ENCODE data around the gene LHFPL5. TPM values are rescaled to one million over a fixed set of nuclear protein-coding genes. Genes with fewer than 3 reads are reported as not detected.

The LHFPL5 gene
- total RNA-seq, 1 donor from 2014 or later: not detected

DNA sequence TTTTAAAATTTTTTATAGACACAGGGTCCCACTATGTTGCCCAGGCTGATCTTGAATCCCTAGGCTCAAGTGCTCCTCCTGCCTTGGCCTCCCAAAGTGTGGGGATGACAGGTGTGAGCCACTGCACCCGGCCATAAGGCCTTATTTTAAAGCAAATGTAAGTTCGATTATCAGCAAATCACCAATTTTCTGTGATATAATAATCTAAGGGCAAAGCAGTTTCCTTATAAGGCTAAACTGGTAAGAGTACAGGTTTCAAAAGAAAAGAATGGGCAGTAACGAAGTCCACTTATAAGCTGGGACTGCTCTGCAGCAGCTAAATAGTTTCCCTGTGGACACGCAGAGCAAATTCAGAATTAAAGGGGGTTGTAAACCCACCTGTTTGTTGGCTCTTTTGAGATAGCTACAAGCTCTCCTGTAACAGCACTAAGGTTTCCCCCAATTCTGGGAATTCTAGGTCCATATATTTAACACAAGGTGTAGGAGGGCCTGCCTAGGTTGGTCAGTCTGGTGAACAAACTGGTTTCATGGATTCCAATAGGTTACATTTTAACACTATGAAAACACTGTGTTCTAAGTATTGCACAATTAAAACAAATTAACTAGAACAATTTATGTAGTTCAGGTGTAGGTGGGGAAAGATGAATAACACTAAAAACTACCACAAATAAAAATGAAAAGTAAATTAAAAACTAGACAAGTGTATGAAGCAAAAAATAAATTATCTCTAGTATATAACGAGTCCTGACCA lies 26.3 kb downstream of the LHFPL5 start:
- intact Hi-C loops (cut with DNase I): no loop called here
- no peak for ATAC-seq
- DNase-seq (ENCODE audit: missing footprints): no peak

DNA sequence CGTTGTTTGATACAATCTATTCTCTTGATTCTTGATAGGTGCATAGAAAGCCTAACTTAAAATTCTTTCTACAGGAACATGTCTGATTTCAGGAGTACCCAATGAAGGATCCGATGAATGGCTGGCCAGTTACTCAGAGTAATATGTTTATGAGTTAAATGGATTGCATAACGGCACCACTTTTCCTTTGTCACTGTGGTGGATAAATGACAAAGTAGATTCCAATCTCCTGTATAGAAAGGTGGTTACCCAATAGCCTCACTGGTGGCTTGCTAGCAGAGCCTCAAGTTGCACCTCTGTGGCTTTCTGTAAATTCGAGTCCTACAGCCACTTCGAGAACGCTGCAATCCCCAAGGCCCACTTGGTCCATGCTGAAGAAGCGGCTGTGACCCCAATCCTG lies 28.4 kb downstream of the LHFPL5 start:
- DNase-seq (ENCODE audit: missing footprints): peak; percentile 30
- ATAC-seq: no peak
- intact Hi-C loops (cut with DNase I): no loop called here

DNA sequence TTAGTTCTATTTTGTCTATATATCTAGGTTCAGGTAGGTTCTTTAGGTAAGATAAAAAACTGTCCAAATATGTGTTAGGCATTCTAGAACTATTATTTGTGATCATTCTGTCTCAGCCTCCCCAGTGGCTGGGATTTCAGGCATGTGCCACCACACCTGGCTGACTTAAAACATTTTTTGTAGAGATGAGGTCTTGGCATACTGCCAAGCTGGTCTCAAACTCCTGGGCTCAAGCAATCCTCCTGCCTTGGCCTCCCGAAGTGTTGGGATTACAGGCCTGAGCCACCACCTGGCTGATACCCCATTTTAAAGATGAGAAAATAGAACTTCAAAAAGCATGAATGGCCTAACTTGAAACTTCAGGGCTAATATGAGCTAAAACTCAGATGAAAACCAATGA lies 33.9 kb downstream of the LHFPL5 start:
- intact Hi-C loops (cut with DNase I): no loop called here
- DNase-seq (ENCODE audit: missing footprints) (no peak), ATAC-seq (no peak)

DNA sequence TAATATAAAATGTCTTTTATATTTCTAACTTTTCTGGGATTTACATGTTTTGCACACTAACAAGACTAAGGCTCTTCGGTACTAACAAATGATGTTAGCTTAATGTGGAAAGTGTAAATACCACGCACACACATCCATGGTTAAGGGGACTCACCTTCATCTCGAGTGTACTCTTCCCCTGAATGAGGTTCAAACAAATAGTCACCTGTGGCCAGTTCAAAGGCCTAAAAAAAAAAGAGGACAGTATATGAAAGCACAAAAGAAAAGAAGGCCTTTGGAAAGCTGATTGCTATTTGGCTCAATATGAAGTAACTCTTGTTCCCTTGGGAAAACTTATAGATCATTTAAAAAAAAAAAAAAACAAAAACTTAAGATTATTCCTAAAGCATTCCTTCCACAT lies 37.2 kb downstream of the LHFPL5 start:
- no peak for DNase-seq (ENCODE audit: missing footprints)
- ATAC-seq: no peak
- intact Hi-C loops (cut with DNase I): no loop called here

DNA sequence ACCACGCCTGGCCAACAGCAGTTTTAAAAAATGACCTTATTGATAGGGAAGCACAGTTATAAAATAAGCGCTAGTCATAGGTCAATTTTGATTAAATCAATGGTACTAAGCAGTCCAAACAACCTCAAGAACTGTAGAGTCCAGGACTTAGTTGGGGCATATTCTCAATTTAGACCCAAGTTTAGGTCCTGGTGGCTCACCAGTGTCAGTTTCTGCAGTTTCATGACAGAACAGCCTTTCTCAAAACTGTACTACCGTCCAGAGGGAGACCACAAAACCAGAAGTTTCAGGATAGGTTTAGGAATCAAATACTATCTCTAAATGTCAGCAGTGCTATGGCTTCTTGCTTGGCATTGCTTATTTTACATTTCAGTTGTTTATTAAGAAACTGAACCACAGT lies 39.1 kb downstream of the LHFPL5 start:
- DNase-seq (ENCODE audit: missing footprints): no peak
- ATAC-seq: no peak
- intact Hi-C loops (cut with DNase I): no loop called here

DNA sequence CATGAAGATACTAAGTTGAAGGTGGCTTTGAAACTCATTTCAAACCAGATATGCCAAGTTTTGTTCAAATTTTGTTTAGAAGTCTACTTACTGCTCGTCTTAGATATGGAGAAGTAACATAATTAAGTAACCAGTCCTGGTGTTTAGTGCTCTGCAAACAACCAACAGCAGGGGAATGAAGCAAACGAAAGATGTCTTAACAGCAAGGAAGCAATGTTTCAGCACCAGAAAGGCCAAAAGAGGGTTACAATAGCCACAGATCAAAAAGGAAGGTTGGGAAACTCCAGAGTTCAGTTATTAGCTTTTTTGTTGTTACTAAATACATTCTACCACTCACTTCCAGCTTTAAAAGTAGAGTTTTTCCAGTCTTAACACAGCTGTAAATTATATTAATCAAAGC lies 45.1 kb downstream of the LHFPL5 start:
- intact Hi-C loops (cut with DNase I): no loop called here
- DNase-seq (ENCODE audit: missing footprints) (no peak), ATAC-seq (no peak)

DNA sequence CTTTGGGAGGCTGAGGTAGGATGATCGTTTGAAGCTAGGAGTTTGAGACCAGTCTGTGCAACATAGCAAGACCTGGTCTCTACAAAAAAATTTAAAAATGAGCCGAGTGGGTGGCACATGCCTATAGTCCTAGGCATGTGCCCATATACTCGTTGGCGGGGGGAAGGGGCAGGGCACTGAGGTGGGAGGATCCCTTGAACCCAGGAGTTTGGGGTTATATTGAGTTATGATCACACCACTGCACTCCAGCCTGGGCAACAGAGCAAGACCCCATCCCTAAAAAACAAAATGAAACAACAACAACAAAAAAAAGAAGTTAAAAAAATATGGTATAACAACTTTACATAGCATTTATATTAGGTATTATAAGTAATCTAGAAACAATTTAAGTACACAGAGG lies 47.8 kb downstream of the LHFPL5 start:
- DNase-seq (ENCODE audit: missing footprints) (no peak), ATAC-seq (no peak)
- intact Hi-C loops (cut with DNase I): no loop called here

DNA sequence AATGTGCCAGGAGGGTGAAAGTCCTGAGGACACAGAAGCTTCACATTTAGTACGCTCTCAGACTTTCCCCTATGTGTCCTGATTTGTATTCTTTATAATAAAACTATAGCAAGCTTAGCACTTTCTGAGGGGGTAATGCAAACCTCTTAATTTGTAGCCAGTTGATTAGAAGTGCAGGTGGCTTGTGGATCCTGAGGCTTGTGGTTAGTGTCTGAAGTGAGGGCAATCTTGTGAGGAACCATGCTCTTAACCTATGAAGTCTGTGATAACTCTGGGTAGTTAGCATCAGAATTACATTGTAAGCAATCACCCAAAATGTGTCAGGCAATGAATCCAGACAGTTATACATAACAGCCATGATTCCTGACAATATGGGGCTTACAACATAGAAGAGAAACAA lies 51.1 kb downstream of the LHFPL5 start:
- intact Hi-C loops (cut with DNase I): no loop called here
- no peak for ATAC-seq
- DNase-seq (ENCODE audit: missing footprints): no peak

DNA sequence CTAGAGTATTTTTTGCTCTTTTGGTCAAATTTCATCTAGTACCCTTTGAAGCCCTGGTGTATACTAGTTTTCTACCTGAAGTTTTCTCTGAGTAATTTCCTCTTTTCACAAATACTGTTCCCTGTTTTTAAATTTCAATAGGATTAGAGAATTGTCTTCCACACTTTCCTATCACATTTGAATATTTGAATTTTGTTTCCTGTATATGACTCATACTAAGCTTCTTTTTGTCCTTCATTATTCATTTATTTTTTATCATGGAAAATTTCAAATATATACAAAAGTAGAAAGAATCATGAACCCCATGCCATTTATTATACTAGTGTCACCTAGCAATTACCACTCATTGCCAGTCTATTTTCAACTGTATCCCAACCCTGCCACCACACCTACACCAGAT lies 52.7 kb downstream of the LHFPL5 start:
- ATAC-seq: no peak
- intact Hi-C loops (cut with DNase I): no loop called here
- DNase-seq (ENCODE audit: missing footprints): no peak

DNA sequence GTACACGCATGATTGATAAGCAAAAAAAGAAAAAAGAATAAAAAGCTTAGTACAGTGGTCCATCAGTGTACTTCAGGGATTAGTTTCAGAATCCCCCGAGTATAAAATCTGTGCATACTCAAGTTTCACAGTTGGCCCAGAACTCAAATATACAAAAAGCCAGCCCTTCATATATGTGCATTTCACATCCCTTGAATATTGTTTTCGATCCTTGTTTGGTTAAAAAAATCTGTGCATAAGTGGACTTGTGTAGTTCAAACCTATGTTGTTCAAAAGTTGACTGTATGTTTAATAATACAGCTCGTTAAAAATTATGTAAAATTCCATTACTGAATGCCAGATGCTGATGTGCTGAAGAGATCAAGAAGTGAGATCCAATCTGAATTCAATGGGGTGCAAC lies 54.2 kb downstream of the LHFPL5 start:
- no peak for DNase-seq (ENCODE audit: missing footprints)
- intact Hi-C loops (cut with DNase I): no loop called here
- no peak for ATAC-seq

Other genes with a start within 250 kb of the LHFPL5 start
- gene FKBP5, start 116.4 kb upstream of the LHFPL5 start, total RNA-seq: 101 TPM
- gene ARMC12, start 68.3 kb upstream of the LHFPL5 start, total RNA-seq: not detected
- not detected for gene CLPSL2, start 28.8 kb upstream of the LHFPL5 start, total RNA-seq
- not detected for gene CLPSL1, start 24.3 kb upstream of the LHFPL5 start, total RNA-seq
- gene CLPS, start 8.0 kb upstream of the LHFPL5 start, total RNA-seq: not detected
- gene SRPK1, start 115.7 kb downstream of the LHFPL5 start, total RNA-seq: 18.7 TPM
- gene SLC26A8, start 219.3 kb downstream of the LHFPL5 start, total RNA-seq: not detected
- 27.1 TPM for gene MAPK14, start 222.5 kb downstream of the LHFPL5 start, total RNA-seq

Data from Right ventricle myocardium inferior (tissue), 1 donor.